GM23338 (cell line): ENCODE measurements around the gene CUX1. TPM values are rescaled to one million over a fixed set of nuclear protein-coding genes. Genes with fewer than 3 reads are reported as not detected.
A peak's percentile ranks its signal among the peaks of the same experiment; 100 is the strongest.
"Not testable (repeated sequence)": the region's sequence is repeated elsewhere in the genome, so short reads cannot be mapped to it uniquely, and the experiment has no call there.

Source experiments
- ATAC-seq: fragments of 200-7000 bp; cut with Tn5 transposase; 3 replicates; pipeline ENCODE4 v1.9.1; 2020
- DNase-seq: peaks from one replicate; pipeline ENCODE4 v3.0.0-alpha.2; 2015; ENCODE audit warnings: low spot score
- H2AFZ ChIP-seq: fragments of 200-600 bp; sonication (generic); 2 replicates; pipeline ENCODE4 v1.8.0; 2016; ENCODE audit warnings: antibody characterized with exemption, mild to moderate bottlenecking, moderate library complexity
- H3F3A ChIP-seq: fragments of 200-600 bp; sonication (generic); replicated peaks from 2 replicates; pipeline ENCODE4 v1.8.0; 2017; ENCODE audit warnings: antibody characterized with exemption, mixed run types, low read depth
- H3K27ac ChIP-seq: fragments of 200-600 bp; sonication (generic); 2 replicates; pipeline ENCODE4 v1.6.1; 2016; ENCODE audit warnings: low read depth
- H3K27me3 ChIP-seq: fragments of 200-600 bp; sonication (generic); 2 replicates; pipeline ENCODE4 v1.8.0; 2016; ENCODE audit warnings: mild to moderate bottlenecking, mixed run types, moderate library complexity; ENCODE audit not compliant: insufficient read depth
- H3K36me3 ChIP-seq: fragments of 200-600 bp; sonication (generic); 2 replicates; pipeline ENCODE4 v1.8.0; 2016; ENCODE audit warnings: mild to moderate bottlenecking; ENCODE audit not compliant: insufficient read depth
- H3K4me1 ChIP-seq: fragments of 200-600 bp; sonication (generic); 2 replicates; pipeline ENCODE4 v1.8.0; 2016; ENCODE audit warnings: mild to moderate bottlenecking, moderate library complexity; ENCODE audit not compliant: insufficient read depth
- H3K4me2 ChIP-seq: fragments of 200-600 bp; sonication (generic); 2 replicates; pipeline ENCODE4 v1.7.1; 2017; ENCODE audit warnings: mixed run types
- H3K4me3 ChIP-seq: fragments of 200-600 bp; sonication (generic); 2 replicates; pipeline ENCODE4 v1.6.1; 2016; ENCODE audit warnings: mixed run types
- H3K79me2 ChIP-seq: fragments of 200-600 bp; sonication (generic); replicated peaks from 2 replicates; pipeline ENCODE4 v1.8.0; 2017; ENCODE audit warnings: mild to moderate bottlenecking; ENCODE audit not compliant: insufficient read depth
- H3K9me2 ChIP-seq: fragments of 200-600 bp; sonication (generic); 2 replicates; pipeline ENCODE4 v1.8.0; 2017; ENCODE audit not compliant: insufficient read depth
- H4K20me1 ChIP-seq: fragments of 200-600 bp; sonication (generic); replicated peaks from 2 replicates; pipeline ENCODE4 v1.8.0; 2017; ENCODE audit warnings: mild to moderate bottlenecking; ENCODE audit not compliant: insufficient read depth
- H3K27ac Mint-ChIP-seq: 2 replicates; pipeline ENCODE4 v1.8.0; 2020; ENCODE audit warnings: inconsistent platforms, mild to moderate bottlenecking, moderate library complexity, mixed read lengths
- H3K27me3 Mint-ChIP-seq: 3 replicates; pipeline ENCODE4 v1.8.0; 2022; ENCODE audit warnings: low read depth, mild to moderate bottlenecking, moderate library complexity, mixed read lengths, inconsistent platforms; ENCODE audit not compliant: insufficient read depth, poor library complexity
- H3K36me3 Mint-ChIP-seq: 3 replicates; pipeline ENCODE4 v1.8.0; 2021; ENCODE audit warnings: low read depth, mild to moderate bottlenecking, inconsistent platforms, moderate library complexity, mixed read lengths
- H3K4me1 Mint-ChIP-seq: 3 replicates; pipeline ENCODE4 v1.8.0; 2020; ENCODE audit warnings: mild to moderate bottlenecking, inconsistent platforms, mixed read lengths
- H3K4me3 Mint-ChIP-seq: 3 replicates; pipeline ENCODE4 v1.8.0; 2021; ENCODE audit warnings: moderate library complexity, mild to moderate bottlenecking, inconsistent platforms, mixed read lengths
- H3K9me3 Mint-ChIP-seq: 3 replicates; pipeline ENCODE4 v1.8.0; 2020; ENCODE audit warnings: moderate library complexity, mild to moderate bottlenecking, inconsistent platforms, mixed read lengths
- CTCF ChIP-seq, 2 experiments: fragments of 200-600 bp in 1 of 2; sonication (generic) in 1 of 2; conservative IDR thresholded peaks; 2 replicates each; pipeline versions ENCODE4 v1.5.1 to v1.6.1; 2016 to 2017; ENCODE audit warnings: antibody characterized with exemption in 2 of 2, low read depth in 2 of 2, mild to moderate bottlenecking in 2 of 2, moderate library complexity in 1 of 2
- ETS1 ChIP-seq: IDR thresholded peaks from 2 replicates; pipeline ENCODE4 v1.6.1; 2016; ENCODE audit warnings: antibody characterized with exemption
- EZH2phosphoT487 ChIP-seq: fragments of 200-600 bp; sonication (generic); IDR thresholded peaks from one replicate; pipeline ENCODE4 v1.8.1; 2018; ENCODE audit warnings: antibody characterized with exemption; ENCODE audit not compliant: unreplicated experiment
- REST ChIP-seq: IDR thresholded peaks from one replicate; pipeline ENCODE4 v1.6.1; 2018; ENCODE audit warnings: antibody characterized with exemption; ENCODE audit not compliant: unreplicated experiment
- STAT1 ChIP-seq: IDR thresholded peaks from one replicate; pipeline ENCODE4 v1.6.1; 2016; ENCODE audit warnings: antibody characterized with exemption; ENCODE audit not compliant: unreplicated experiment
- polyA plus RNA-seq: library from polyadenylated mRNA; unstranded; fragments of >200 nt; fragmentation: Nextera tagmentation; extraction: Ambion mirVana; gene quantifications from 2 replicates; pipeline ENCODE4 v1.2.1, GENCODE V29; 2016
- total RNA-seq: library from RNA; depleted of rRNA; stranded (reverse); fragments of >200 nt; shearing (Covaris generic); gene quantifications from 2 replicates; pipeline ENCODE4 v1.2.3, GENCODE V29; 2014

Gene CUX1
- total and polyA plus RNA-seq, 2 experiments from 2014 or later: 49.9 to 64.0 TPM

GRCh38 chr7:101867265-101867664 is 49.8 kb downstream of the CUX1 start (continued):
- no peak for TF ChIP-seq REST

- Histone ChIP-seq H3K79me2 (peaks cover 98% of the 10 kb centered on the region), H4K20me1 (peaks cover 27% of the 10 kb centered on the region), H3K4me1 (peaks cover 57% of the 10 kb centered on the region), H3K4me2 (0 out of 2 replicates have a peak overlapping the region, but pooled peaks have one; percentile 23), H3K27ac (peak overlapping the region; percentile 88)
- H3K36me3 ChIP-seq, H3K27ac Mint-ChIP-seq, H3K9me3 Mint-ChIP-seq, DNase-seq, H3K4me3 ChIP-seq, H3K9me2 ChIP-seq, H3K27me3 ChIP-seq, ATAC-seq, H2AFZ ChIP-seq, H3K4me3 Mint-ChIP-seq, H3F3A ChIP-seq: not testable (repeated sequence)
- peaks cover 11% of the 10 kb centered on the region; the same call in 2 of the 3 replicates for H3K36me3 Mint-ChIP-seq
- peaks cover 17% of the 10 kb centered on the region for H3K27me3 Mint-ChIP-seq
- H3K4me1 Mint-ChIP-seq: peaks cover 56% of the 10 kb centered on the region
Measured at GRCh38 chr7:101867681-101868080, 50.3 kb downstream of the CUX1 start.

GRCh38 chr7:101868191-101868950 is 50.9 kb downstream of the CUX1 start:
- Mint-ChIP-seq H3K36me3 (peaks cover 11% of the 10 kb centered on the region; the same call in 2 of the 3 replicates), H3K27me3 (peaks cover 17% of the 10 kb centered on the region), H3K4me1 (peaks cover 51% of the 10 kb centered on the region), H3K9me3 (no peaks in the 10 kb centered on the region; the same call in 2 of the 3 replicates), H3K4me3 (peak overlapping the region; percentile 4; the same call in 1 of the 3 replicates), H3K27ac (peak overlapping the region; percentile 98)
- Histone ChIP-seq H2AFZ (no peak overlapping the region), H3K4me2 (peak overlapping the region; percentile 23), H3K9me2 (no peaks in the 10 kb centered on the region), H3K27ac (peak overlapping the region; percentile 88), H4K20me1 (peaks cover 29% of the 10 kb centered on the region), H3K4me3 (no peak overlapping the region), H3K4me1 (peaks cover 51% of the 10 kb centered on the region), H3K79me2 (peaks cover 98% of the 10 kb centered on the region), H3F3A (peaks cover 5% of the 10 kb centered on the region; the same call in 1 of the 2 replicates), H3K36me3 (no peaks in the 10 kb centered on the region), H3K27me3 (no peaks in the 10 kb centered on the region)
- no peak for DNase-seq
- ATAC-seq: peak; percentile 2; the same call in 1 of the 3 replicates
- TF ChIP-seq CTCF (conservative IDR thresholded peaks at IDR 0.05; ENCODE audit: low read depth in 2 of 2): no peak
- TF ChIP-seq EZH2phosphoT487: no peak
- TF ChIP-seq ETS1: no peak
- TF ChIP-seq REST: no peak
- no peak for TF ChIP-seq STAT1
